Skeletal muscle cell (primary cell): ENCODE results near the gene SMTNL1.

Experiments
- DNase-seq: peaks from one replicate; pipeline ENCODE4 v3.0.0-alpha.2; 2010; ENCODE audit warnings: low read depth
- H3K4me3 ChIP-seq: 2 replicates; pipeline ENCODE4 v1.5.1; 2011; ENCODE audit warnings: low read depth, mild to moderate bottlenecking, control low read depth, low read length, moderate library complexity

SMTNL1 gene

GRCh38 chr11:57571606-57572005 lies 34.2 kb downstream of the SMTNL1 start:
- no peak for DNase-seq
- H3K4me3 ChIP-seq: no peak overlapping the region

- DNase-seq: no peak
- no peak overlapping the region for H3K4me3 ChIP-seq
These were observed 36.7 kb downstream of the SMTNL1 start for GRCh38 chr11:57574061-57574460.

- no peak overlapping the region for H3K4me3 ChIP-seq
- no peak for DNase-seq
These were observed 46.9 kb downstream of the SMTNL1 start for GRCh38 chr11:57584341-57584740.

- no peak overlapping the region for H3K4me3 ChIP-seq
- DNase-seq: no peak
These were observed 47.9 kb downstream of the SMTNL1 start for GRCh38 chr11:57585301-57585700.

- DNase-seq: no peak
- H3K4me3 ChIP-seq: no peak overlapping the region
These were observed 49.4 kb downstream of the SMTNL1 start for GRCh38 chr11:57586711-57587245.

- DNase-seq: no peak
- no peak overlapping the region for H3K4me3 ChIP-seq
These were observed 50.8 kb downstream of the SMTNL1 start for GRCh38 chr11:57588046-57588710.

- H3K4me3 ChIP-seq: no peak overlapping the region
- no peak for DNase-seq
These were observed 59.0 kb downstream of the SMTNL1 start for GRCh38 chr11:57596266-57596885.

- DNase-seq: no peak
- H3K4me3 ChIP-seq: peak within 1 kb of the TSS; percentile 43
These were observed 60.1 kb downstream of the SMTNL1 start, which contains the start of gene SERPING1 for GRCh38 chr11:57597461-57597915. TSS of gene SERPING1 (plus strand) at chr11:57597685. CDS start at chr11:57598271, 586 bp downstream.

GRCh38 chr11:57597916-57598830 lies 60.8 kb downstream of the SMTNL1 start:
- peak overlapping the region; percentile 43 for H3K4me3 ChIP-seq
- DNase-seq: peak; percentile 39

GRCh38 chr11:57598831-57599155 lies 61.4 kb downstream of the SMTNL1 start:
- peak overlapping the region; percentile 43 for H3K4me3 ChIP-seq
- DNase-seq: peak; percentile 21

GRCh38 chr11:57599381-57599780 lies 62.0 kb downstream of the SMTNL1 start:
- H3K4me3 ChIP-seq: peak overlapping the region; percentile 43
- DNase-seq: no peak
